SW480 (cell line): ENCODE measurements around the gene NT5C2.
"Not testable (repeated sequence)": the region's sequence is repeated elsewhere in the genome, so short reads cannot be mapped to it uniquely, and the experiment has no call there.

Experiments
- DNase-seq: peaks from one replicate; pipeline ENCODE4 v3.0.0-alpha.2; 2016; ENCODE audit warnings: low spot score

The NT5C2 gene

DNA sequence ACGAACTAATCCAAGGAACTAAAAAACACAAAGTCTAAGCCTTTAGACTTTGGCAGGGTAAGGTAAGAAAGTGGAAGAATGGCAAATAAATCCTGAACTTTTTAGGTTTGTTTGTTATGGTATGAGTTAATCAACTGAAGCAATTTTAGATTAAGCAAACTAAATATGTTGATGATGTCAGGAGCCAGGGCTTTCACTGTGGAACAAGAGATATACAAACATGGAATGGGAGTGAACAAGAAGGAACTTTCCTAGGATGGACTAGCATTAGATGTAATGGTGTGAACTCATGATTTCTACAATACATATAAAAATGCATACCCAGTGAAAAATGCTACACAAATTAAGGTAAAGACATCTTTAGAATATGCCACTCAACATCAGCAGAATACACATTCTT is 35.8 kb downstream of the NT5C2 start:
- DNase-seq: no peak

DNA sequence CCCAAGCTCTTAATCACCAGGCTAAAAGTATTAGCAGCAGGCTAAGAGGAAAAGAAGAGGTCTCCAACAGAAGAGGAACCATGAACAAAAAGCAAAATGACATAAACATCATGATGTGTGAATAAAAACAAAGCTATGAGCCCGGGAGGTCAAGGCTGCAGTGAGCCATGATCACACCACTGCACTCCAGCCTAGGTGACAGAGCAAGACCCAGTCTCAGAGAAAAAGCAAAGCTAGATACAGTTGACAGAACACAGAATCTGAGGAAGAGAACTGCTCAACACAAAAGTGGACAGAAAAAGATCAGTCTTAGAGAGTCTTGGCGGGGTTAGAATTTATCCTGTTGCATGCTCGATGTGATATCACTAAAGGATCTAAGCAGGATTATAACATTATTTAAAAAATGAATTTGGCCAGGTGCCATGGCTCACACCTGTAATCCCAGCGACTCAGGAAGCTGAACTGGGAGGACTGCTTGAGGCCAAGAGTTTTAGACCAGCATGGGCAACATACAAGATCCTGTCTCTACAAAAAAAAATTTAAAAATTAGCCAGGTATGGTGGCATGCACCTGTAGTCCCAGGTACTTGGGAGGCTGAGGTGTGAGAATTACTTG is 37.5 kb downstream of the NT5C2 start:
- no peak for DNase-seq

DNA sequence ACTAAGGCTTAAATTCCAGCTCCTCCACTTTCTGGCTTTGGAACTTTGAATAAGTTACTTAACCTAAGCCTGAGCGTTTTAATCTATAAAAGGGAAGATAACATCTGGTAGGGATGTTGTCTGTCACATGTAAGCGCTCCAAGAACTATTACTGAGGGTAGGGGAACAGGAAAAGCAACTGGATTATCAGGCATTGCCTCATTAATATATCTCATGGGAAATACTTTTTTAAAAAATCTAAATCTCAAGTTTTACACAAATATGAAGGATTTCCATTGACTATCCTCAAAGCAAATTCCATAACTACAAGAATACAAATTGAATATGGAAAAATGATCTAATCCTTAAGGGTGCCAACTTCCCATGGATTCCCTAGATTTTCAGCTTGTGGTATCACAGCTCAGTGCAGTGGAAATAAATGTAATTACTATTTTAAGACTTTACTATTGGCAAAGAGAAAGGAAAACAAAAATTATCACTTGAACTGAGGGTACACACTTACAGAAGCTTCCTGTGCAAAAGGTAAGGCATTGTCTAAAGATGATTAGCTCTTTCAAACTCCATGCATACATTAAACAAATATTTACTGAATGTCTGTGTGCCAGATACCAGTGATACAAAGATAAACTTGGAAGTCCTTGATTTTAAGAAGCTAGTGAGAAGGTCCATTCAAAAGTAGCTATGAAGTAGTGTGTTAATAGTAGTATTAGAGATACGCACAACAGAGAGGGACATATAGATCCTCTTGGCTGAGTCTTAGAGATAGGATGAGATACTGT is 38.4 kb downstream of the NT5C2 start:
- no peak for DNase-seq

DNA sequence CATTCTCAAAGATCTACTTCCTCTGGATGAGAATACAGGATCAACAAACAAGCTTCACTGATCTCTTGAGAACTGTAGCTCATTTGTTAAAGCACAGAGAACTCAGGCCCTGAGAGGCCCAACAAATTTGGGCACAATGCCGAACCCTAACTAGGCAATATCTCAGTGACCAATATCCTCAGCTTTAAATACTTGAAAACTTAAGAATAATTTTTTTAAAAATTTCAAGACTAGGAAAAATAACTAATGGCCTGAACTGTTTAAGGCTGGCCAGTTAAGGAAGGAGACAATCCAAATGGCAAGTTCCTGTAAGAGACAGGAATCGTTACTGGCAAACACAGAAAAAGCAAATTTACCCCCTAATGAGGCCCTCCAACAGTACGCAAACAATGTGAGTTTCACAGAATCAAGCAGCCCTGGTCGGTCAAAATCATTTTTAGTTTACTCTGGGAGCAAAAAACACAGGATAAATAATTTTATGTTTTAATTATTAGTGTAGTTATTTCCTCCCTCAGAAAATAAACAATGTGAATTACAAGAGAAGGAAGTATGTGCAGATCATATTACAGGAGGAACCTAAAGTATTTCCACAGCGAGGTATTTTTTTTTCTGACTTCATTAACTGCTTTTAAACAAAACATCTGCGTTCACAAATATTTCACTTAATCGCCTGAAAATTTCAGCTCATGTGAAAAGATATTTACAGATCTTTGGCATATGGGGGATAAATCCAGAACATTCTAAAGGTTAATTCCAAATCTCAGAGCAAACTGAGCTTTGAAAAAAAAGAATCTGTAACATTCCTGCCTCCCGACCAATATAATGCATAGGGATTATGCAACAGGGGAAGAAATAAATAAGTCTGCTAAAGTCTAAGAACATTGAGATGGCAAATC is 39.5 kb downstream of the NT5C2 start:
- DNase-seq: no peak

DNA sequence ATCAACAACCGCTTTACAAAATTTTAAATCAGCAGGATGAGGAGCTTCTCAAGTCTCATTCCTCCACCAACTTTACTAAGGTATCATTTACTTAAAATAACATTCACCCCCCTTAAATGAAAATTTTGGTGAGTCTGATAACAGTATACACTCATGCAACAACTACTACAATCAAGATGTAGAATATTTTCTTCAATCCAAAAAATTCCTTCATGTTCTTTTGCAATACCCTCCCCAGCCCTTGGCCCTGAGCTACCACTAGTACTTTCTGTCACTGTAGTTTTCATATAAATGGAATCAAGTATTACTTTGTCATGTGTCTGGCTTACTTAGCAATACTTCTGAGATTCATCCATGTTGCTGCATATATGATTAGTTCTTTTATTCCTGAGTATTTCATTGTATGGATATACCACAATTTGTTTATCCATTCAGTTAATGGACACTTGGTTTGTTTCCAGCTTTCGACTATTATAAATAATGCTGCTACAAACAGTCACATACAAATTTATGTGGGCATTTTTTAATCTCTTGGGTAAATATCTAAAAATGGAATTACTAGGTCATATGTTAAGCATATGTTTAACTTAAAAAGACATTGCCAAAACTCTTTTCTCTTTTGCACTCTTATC is 43.0 kb downstream of the NT5C2 start:
- no peak for DNase-seq

DNA sequence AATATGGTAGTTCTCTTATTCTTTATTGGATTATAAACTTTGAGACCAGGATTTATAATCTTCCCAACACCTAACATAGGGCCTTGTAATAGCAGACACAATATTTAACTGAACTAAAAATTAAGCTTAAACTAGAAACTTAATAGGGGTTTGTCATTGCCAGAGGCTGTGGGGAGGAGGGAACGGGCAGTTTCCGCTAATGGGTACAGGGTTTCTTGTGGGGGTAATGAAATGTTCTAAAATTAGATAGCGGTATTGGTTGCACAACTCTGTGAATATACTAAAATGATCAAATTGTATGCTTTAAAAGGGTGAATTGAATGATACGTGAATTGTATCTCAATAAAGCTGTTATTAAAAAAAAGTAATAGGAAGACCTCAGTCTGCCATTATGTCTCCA is 45.4 kb downstream of the NT5C2 start:
- DNase-seq: no peak

DNA sequence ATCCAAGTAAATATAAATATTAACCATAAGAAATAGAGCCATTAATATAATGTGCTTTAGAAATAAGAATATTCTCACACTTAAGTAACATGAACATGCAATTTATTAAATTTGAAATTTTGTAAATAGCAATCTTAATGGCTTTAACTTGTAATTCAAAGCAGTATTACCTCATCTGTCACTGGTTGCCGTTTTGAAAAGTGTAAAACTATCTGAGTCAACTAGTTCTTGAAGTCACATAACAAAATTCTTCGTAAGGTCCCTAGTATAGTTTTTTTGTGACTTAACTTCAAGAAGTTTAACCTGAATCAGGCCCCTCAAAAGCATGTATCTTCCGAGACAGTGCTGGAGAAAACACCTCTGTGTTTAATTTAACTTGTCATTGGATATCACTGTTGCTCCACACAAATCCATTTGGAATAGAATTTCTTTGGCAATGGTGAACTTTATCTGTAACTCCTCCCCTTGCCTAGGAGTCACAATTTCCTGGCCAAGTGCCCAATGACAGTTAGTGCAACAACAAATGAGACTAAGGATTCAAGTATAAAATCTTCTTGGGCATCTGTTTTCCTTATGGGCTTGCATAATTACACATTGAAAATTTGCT is 47.1 kb downstream of the NT5C2 start:
- no peak for DNase-seq

DNA sequence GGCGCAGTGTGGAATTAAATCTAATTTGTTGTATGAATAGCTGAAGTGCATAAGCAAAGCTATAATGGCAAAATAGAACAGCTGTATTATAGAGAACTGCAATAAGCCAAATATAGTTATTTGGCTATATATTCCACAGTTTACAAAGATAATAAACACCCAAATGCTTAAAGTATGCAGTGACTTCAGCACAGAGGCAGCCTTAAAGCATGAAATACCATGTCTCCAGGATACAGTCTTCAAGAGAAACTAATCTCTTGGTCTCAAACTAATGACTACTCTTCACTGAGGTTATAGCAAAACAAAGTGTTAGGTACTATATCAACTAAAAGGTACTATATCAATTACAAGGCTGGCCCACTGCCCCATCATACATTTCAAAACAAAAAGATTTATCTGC is 48.0 kb downstream of the NT5C2 start:
- no peak for DNase-seq

DNA sequence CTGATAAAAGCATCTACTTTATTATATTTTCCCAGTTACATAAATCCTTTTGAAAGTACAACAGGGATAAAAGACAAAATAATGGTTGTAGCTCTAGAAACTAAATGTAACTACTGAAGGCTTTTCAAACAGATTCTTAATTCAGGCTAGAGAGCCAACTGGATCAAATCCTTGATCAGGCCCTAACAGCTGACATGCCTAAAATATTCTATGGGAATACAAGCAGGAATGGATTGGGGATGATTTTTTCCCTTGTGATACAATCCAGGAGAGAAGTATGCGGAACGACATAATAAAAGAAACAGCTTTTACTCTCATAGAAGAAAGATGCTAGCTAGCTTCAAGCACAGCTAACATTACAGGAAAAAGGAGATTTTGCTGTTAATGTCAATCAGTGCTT is 49.0 kb downstream of the NT5C2 start:
- DNase-seq: no peak

DNA sequence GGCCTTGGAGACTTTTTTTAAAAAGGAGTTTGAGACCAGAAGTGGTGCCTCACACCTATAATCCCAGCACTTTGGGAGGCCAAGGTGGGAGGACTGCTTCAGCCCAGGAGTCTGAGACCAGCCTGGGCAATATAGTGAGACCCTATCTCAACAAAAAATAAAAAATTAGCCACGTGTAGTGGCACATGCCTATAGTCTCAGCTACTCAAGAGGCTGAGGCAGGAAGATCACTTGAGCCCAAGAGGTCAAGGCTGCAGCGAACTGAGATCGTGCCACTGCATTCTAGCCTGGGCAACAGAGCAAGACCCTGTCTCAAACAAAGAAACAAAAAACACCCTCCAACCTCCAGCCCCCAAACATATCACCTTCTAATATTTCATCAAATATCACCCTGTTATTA is 49.4 kb downstream of the NT5C2 start:
- DNase-seq: not testable (repeated sequence)

DNA sequence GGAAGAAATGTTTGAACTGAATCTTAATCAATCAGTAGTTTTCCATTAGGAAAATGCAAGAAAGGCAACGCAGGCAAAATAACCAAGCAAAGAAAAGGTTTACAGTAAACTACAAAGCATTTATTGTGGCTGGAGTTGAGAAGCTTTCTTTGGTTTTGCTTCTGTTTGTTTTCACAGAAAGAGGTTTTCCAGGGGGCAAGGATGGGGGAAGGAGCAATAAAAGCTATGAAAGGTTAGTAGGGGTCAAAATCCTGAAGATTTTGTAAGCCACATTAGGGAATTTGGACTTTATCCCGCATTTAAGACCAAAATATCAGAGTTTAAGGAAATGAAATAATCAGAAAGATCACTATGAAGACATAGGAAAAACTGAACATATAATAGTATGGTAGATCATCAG is 51.1 kb downstream of the NT5C2 start:
- DNase-seq: no peak

DNA sequence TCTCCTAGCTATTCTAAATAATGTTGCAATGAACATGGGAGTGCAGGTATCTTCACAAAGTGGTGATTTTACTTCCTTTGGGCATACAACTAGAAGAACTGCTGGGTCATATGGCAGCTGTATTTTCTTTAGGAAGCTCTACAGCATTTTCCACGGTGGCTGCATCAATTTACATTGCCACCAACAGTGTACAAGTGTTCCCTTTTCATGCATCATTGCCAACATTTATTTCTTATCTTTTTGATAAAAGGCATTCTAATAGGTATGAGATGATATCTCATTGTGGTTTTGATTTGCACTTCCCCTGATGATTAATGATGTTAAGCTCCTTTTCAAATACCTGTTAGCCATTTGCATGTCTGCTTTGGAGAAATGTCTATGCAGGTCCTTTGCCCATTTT is 52.6 kb downstream of the NT5C2 start:
- no peak for DNase-seq

DNA sequence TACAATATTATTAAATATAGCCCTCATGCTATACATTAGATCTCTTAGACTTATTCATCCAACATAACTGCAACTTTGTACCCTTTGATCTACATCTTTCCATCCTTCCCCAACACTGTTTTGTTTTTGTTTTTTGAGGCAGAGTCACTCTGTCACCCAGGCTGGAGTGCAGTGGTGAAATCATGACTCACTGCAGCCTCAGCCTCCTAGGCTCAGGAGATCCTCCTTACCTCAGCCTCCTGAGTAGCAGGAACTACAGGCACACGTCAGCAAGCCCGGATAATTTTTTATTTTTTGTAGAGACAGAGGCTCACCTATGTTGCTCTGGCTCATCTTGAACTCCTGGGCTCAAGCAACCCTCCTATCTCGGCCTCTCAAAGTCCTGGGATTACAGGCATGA is 53.3 kb downstream of the NT5C2 start:
- DNase-seq: no peak

DNA sequence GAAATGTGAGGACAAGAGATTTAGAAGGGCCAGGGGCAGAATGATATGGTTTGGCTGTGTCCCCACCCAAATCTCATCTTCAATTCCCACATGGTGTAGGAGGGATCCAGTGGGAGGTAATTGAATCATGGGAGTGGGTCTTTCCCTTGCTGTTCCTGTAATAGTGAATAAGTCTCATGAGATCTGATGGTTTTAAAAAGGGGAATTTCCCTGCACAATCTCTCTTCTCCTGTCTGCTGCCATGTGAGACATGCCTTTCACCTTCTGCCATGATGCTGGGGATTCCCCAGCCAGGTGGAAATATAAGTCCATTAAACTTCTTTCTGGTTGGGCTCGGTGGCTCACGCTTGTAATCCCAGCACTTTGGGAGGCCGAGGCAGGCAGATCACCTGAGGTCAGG is 57.9 kb downstream of the NT5C2 start:
- not testable (repeated sequence) for DNase-seq

DNA sequence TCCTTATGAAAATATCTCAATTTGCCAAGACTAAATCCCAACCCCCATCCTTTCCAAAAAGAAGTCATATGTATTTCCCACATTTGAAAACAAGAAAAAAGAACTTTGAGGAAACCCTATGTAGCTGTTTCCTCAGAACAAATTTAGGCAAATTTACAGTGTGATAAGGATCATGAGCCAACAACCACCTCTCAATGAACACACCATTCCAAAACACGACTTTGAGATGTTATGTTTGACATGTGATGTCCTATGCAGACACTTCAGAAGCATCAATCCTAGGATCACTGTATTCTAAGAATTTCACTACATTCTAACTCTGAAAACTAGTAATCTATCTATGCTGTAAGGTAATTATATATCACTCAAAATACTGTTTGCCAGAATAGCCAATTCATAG is 62.2 kb downstream of the NT5C2 start:
- DNase-seq: no peak

DNA sequence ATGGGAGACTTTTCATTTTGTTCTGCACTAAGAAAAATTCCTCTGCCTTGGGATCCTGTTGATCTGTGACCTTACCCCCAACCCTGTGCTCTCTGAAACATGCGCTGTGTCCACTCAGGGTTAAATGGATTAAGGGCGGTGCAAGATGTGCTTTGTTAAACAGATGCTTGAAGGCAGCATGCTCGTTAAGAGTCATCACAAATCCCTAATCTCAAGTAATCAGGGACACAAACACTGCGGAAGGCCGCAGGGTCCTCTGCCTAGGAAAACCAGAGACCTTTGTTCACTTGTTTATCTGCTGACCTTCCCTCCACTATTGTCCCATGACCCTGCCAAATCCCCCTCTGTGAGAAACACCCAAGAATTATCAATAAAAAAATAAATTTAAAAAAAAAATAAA is 62.9 kb downstream of the NT5C2 start:
- DNase-seq: not testable (repeated sequence)

DNA sequence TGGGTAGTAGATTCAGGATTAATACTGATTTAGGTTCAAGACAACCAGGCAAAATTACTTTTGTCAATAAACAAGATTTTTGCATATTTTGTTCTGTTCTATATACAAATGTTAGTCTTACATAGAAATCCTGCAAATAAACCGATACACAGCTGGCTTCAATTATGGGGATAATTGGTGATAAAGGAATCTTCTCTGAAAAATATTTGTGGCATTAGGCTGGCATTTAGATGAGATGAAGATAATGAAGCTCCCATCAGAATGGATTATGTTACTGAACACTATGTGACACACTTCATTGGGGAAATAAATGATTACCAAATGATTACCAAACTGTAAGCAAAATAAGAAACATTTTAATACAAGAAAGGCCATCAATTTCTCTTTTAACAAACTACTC is 65.8 kb downstream of the NT5C2 start:
- no peak for DNase-seq

DNA sequence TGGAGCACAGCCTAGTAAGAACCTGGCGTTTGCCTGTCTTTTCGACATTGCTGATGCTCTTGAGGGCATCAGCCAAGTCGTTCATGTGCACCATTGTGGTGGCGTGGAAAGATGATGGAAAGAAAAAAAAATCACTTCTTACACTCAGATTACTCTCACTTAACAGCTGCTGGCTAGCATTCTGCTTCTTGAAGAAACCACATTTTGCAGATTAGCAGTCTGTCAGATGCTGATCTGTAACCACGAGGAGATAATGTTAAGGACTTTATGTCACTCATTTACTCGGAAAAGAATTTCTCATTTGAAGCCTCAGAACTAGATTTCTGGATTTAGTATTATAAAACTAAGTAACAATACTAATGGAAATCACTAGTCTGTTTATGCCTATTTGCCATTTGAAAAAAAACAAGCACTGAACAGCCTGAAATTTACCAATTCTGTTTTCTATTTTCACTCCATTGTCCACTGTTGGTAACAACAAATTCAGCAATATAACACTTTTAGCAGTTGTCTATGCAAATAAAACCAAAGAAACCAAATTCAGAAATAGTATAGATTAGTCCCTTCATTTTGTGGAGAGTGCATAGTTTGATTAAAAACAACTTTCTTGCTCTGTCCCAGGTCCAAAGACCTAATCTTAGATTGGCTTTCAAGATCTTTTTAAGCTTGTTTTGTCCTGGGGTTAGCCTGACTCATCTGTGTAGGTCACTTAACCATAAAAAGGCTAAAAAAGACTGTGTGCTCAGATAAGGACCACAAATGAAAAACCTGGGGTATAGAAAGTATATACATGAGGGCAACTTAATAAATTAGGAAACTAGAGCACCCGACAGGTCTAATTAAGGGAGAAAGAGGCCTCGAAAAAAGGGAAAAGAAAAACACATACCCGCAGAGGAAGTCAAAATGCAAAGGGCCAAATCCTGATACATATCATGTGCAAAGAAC is 67.5 kb downstream of the NT5C2 start:
- DNase-seq: no peak

DNA sequence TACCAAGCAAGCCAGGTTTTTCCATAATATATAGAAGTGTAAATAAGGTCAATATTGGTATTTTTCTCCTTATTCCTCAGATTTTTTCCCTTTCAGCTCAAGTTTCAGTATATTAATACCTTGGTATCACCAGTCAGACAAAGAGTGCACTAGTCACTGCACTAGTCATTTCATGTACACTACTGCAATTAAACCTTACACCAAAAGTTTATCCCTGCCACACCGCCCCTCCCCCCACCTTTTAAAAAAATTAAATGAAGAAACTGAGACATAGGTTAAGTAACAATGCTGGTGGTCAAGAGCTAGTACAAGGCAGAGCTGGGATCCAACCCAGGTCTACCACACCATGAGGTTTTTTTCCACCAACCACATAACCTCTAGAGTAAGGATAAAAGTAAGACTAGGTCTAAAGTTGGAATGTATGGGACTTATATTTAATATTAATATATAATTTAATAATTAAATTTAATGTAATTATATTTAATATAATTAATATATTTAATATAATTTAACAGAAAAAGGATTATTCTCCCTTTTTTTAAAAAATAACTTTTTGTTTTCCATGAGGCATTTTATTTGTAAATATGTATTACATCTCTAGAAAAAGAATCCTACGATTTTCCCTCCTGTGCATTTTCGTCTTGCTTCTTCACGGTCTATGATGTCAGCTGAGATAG is 68.5 kb downstream of the NT5C2 start:
- no peak for DNase-seq

DNA sequence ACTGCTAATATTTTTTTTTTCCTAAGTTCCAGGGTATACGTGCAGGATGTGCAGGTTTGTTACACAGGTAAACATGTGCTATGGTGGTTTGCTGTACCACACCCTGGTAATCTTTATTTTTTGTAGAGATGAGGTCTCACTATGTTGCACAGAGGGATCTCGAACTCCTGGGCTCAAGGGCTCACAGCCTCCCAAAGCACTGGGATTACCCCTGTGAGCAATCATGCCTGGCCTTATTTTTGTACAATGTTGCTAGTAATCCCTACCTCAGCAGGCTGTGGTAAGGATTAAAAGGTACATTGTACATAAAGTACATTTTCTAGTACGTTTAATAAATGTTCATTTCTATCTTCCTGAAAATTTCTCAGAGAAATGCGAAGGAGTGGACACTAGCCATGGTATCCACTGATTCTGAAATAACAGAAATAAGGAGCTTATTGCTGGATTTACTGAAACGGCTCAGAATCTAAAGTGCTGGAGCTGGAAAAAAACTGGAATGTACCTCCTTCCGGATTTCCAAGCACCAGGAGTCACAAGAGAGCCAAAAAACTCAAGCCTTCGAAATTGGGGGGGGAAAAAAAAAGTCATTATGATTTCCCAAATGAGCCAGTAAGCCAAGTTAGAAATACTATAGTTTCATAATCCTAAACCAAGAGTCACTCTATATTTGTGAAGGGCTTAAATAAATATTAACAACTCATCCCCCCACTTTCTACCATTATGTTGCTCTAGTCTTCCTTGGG is 69.6 kb downstream of the NT5C2 start:
- no peak for DNase-seq
